ENCODE data around the gene NUDT14.

Gene NUDT14

DNA sequence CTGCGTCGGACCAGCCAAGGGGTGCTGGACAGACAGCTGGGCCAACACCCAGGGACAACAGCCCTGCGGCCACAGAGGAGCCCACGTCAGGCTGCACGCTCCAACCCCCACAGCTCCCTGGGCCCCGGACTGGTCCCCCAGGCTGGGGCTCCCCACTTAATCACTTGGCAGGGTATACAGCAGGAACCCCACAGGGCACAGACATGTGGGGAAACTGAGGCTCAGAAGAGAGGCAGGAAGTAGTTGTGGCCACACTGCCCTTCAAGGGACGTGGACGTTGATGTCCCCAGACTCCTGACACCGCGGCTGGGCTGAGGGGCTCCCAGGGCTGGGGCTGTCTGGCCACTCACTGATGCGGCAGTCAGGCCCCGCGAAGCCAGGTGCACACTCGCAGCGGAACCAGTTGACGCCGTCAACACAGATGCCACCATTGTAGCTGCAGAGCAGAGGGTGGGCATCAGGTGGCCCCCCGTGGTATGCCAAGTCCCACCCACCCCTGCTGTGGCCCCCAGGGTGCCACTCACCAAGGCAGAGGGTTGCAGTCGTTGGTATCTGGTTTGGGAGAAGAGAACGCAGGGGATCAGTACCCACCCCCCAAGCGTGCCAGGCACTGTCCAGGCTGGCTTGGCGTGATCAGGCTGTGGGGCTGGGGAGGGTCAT lies 34.0 kb downstream of the NUDT14 start:
- no peak for DNase-seq (ENCODE audit: low read depth in 3 of 3)

DNA sequence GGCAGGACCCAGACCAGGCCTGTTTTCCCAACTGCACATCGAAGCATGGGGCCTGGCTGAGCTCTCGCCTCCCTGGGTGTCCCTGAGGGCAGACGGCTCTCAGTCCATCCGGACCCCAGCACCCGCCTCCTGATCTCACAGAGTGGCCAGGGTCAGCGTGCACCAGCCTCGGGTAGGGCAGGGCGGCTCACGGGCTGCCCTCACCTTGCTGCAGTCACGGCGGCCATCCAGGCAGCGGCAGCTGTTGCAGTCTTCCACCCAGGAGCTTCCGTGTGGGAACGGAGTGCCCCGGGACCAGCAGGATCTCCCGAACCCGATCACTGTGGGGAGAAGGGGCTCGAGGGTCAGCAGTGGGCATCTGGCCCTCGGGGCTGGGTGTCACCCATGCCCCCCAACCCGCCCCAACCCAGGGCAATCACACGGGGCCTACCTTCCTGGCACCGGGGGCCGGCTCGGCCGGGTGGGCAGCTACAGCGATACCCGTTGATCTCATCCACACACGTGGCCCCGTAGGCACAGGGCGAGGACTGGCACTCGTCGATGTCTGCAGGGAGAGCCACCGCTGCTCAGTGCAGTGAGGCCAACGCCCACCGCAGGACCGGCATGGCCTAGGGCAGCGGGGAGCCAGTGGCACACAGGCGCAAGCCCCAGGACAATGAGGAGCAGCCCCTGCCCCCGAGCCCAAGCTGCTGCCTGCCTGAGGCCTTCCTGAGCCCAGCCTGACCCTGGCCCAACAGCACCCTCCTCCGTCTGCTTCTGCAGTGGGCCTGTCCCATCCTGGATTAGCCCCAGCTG lies 34.7 kb downstream of the NUDT14 start:
- DNase-seq (ENCODE audit: low read depth in 3 of 3), result no peak

DNA sequence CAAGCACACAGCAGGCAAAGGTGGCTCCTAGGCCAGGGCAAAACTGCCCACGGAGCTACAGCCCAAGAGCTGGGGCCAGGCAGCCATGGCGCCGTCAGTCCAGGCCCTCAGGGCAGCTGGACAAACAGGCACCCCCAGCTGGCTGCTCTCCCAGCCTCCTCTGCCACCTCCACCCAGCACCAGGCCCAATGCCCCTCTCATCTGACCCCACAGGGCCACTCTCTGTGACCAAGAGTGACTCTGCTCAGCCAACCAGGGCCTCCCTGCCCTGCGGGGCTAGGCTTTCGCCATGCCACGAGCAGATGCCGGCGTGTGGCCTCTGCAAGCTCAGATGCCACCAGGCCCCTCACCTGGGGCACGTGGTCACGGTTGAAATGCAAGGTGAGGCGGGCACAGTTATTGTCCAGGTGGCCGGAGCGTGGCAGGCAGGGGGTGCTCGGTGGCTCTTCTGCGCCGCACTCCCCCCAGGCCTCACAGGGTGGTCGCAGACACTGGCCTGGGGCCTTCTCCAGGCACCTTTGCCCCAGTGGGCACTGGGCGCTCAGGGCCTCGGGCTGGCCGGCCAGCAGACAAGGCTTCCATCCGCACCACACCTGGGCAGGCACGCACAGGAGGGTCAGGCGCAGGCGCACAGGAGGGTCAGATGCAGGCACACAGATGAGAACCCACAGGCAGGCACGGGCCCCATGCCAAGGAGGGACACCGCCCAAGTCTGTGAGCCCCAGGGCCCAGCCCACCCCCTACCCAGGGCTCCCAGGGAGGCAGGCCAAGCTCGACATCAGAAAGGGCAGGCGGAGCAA lies 35.5 kb downstream of the NUDT14 start:
- DNase-seq (ENCODE audit: low read depth in 3 of 3), result no peak

DNA sequence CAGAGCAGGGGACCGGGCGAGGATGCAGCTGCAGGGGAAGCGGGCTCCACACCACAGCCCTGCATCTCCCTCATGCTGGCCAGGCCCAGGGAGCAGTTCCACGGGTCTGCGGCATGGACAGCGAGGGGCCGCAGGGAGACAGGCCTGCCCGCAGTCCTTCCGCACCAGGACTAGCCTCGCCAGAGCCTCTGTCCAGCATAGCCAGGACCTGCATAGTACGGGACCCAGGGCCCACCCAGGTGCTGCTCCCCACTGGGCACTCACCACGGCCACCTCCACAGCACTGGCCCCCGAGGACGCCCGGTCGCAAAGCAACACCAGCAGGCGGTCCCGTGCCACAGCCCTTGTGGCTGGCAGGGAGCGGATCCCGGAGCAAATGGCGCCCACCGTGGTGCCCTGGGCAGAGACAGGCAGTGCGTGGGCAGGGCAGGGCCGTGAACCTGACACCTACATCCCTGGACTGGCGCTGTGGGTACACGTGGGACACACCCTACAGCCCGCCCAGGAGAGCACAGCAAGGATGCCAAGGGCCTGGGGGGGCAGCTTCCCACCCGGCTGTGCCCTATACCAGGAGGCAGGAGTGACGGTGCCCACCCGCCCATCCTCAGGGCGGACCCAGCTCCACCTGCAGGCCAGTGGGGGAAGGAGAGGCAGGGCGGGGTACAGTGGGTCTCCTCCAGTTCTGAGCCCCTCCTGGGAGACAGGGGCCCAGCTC lies 36.3 kb downstream of the NUDT14 start:
- DNase-seq (ENCODE audit: low read depth in 3 of 3), result no peak

DNA sequence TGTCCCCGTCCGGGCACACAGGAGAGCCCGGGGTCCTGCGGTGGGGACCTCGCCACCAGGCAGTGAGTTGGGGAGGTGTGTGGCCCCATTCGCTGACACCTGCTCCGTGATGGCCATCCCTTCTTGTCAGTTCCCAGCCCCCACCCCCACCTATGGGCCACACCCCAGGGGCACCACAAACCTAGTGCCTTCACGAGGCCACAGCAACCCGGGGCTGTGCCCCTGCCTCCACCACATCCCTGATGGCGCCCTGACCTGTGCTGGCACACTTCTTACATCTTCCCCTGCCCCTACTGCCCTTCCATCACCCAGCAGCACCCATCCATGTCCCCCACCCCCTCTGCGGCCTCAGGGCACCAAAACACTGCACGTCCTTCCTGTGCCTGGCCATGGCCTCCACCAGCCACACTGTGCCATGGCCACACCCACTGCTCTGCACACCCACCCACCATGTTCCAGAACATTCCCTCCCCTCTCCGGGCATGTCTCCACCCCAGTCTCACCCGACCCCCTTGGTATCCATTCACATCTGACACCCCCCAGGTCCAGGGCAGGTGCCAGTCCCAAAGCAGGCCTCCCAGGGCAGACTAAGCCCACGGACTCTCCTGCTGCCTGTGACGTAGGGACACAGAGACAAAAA lies 37.0 kb downstream of the NUDT14 start:
- no peak for DNase-seq (ENCODE audit: low read depth in 3 of 3)

DNA sequence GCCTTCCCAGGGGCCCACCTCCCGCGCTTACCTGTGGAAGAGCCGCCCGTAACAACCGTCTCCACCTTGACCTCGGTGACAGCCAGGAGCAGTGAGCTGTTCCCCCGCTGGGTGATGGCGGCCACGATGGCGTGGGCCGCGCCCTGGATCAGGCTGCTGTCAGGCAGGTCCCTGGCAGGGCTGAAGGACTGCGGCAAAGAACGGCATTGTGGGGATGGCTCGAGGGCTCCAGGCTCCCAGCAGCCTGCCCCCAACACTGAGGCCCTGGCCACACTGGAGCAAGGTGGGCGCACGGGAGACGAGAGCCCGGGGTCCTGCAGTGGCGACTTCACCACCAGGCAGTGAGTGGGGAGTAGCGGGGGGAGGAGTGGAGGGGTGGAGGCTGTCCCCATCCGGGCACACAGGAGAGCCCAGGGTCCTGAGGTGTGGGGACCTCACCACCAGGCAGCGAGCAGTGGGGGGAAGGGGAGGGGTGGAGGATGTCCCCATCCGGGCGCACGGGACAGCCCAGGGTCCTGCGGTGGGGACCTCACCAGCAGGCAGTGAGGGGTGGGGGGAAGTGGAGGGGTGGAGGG lies 37.6 kb downstream of the NUDT14 start:
- DNase-seq (ENCODE audit: low read depth in 3 of 3), result no peak

DNA sequence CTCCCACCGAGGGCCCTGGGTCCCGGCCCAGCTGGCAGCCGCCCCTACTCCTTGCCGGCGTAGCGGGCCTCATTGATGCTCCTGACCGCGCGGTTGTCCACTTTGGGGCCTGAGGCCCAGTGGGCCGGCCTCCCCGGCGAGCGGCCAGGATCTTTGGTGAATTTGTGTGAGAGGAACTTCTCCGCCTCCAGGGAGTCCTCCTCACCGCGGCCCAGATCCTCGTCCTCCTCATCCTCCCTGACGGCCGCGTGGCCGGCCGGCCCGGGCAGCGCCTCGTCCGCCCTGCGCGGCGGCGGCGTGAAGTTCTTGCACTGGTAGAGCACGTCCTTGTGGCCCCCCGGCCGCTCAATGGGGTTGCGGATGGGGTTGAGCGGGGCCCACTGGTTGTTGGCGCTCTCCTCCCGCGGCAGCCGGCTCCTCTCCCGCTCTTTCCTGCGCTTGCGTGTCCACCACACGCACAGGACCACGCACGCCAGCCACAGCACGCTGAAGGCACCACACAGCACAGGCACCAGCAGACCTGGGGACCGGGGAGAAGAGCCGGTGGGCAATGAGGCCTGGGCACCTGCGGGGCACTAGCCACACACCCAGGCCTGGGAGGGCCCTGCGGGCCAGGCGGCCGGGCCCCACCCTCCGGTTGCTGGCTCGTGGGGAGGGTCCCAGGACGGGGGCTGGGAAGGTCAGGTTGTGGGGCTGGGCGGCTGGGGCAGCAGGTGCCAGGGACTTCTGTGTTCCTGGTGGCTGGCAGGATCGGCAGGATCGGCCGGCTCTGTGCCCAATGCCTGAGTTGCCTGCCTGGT lies 38.3 kb downstream of the NUDT14 start:
- DNase-seq (ENCODE audit: low read depth in 3 of 3), result no peak

DNA sequence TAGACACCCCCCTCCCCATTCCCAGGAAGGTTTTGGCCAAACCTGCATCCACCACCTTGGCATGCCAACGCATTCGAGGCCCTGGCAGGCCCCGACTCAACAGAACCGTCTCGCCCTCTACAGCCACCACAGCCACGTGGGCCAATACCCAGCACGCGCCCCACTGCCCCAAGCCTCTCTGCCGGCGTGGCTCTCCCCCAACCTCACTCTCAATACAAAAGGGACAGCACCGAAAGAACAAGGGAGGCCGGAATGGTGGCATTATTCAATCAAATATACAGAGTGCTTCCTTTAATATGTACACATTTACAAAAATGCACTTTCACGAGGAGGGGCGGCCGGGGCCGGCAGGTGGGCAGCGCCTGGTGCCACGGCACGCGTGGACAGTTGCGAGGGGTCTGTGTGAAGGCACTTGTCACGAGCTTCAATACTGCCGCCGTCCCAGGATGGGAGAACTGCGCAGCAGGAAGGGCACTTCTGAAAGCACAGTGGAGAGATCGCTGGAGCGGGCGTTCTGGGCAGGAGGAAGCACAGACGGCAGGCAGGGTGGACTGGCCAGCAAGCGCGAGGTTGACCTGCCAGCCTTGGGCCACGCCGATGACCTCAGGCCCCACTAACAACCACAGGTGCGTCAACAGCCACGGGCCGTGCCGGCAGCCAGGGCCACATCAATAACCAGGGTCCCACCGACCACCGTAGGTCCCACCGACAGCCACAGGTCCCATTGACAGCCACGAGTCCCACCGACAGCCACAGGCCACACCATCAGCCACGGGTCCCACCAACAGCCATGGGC lies 39.4 kb downstream of the NUDT14 start:
- no peak for DNase-seq (ENCODE audit: low read depth in 3 of 3)

DNA sequence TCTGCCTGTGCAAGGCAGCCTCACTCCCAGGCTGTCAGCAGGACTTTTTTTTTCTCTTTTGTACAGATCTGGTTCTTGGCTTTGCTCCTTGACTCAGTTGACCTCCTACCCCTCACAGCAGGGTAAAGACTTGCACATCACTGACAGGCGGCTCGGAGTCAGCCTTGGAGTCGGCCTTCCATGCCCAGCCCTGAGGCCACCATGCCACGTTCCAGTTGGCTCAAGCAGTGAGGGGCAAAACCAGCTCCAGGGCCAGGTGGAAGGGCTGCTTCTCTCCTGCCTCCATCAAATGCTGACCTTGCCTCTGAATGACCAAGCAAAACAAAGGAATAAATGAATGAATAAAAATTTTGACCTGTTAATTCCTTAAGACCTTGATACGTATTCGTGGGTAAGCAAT lies 40.1 kb downstream of the NUDT14 start:
- DNase-seq (ENCODE audit: low read depth in 3 of 3), result no peak

DNA sequence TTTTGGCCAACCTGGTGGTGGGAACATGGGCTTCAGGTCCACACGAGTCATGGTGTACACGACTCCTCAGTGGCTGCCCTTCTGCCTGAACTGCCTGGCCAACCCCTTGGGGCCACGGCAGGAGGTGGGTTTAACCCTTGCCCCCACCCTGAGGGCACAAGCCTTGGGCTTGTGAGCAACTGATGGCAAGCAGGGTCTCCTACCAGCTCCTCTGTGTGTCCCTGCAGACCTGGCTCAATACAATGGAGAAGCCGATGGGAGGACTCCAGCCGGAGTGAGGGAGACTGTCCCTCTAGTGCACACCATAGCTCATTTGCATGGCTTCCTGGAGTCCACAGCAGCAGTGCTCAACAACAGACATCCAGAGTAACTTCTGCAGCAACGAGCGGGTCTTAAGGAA lies 40.5 kb downstream of the NUDT14 start:
- no peak for DNase-seq (ENCODE audit: low read depth in 3 of 3)

DNA sequence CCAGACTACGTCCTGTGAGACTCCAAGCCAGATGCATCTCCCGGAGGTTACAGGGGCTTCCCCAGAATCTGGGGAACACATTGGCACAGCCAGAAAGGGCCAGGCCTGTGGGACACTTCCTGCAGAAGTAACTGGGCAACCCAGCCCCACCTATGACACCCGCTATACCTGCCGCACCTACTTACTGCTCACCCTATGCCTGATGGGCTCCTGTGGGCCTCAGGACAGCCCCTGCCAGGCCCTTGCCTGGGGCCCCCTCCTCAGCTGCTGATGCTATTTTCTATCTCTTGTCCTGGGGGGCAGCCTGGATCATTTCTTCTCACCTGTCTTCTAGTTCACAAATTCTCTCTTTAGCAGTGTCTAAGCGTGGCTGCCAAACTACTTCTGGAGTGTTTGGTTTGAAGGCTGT lies 41.3 kb downstream of the NUDT14 start:
- no peak for DNase-seq (ENCODE audit: low read depth in 3 of 3)

DNA sequence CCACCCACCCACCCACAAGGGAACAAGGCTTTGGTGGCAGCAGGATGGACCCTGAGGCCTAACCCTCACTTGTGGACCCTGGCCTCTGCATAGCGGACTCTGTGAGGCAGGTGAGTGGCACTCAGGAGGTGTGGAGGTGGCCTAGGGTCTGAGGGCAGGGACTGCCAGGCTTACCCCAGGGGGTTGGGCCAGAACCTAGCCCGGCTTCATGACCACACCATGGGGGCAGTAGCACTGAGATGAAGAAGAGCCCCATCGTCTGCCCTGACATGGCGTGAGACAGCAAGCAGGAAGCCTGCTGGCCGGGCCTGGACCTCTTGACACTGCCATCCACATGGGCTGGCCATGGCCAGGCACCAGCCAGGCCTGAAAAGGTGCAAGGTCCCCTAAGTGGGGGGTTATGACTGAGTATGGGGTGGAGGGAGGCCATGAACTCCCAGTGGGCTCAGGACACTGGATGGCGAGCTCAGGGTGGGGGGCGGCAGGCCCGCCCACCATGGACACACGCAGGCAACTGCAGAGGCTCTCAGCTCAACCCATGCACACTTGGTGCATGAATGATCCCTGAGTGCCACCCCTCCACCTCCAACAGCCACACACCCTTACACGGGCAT lies 41.8 kb downstream of the NUDT14 start:
- no peak for DNase-seq (ENCODE audit: low read depth in 3 of 3)

DNA sequence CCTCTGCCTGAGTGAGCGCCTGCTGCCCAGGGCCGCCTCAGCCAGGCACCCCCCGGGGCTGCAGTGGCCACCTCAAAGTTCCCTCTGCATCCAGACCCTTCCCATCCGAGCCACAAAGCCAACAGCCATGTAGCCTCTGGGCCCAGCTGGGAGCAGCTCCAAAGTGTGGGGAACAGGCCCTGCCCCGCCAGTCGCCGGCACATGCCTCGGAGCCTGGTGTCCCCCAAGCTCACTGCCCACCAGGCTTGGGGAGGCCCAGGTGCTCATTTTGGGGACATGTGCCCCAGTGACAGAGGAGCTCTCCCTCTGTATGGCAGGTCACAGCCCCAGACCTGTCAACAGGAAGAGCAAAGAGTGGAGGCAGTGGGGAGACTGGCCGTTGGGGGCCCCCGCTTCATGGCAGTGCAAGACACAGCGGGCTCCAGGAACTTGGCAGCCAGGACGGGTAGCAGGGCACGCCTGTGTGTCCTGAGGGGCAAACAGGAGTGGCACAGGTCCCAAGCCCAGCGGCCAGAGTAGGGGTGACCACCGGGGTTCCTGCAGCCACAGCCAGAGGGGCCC lies 42.5 kb downstream of the NUDT14 start:
- DNase-seq (ENCODE audit: low read depth in 3 of 3), result no peak

DNA sequence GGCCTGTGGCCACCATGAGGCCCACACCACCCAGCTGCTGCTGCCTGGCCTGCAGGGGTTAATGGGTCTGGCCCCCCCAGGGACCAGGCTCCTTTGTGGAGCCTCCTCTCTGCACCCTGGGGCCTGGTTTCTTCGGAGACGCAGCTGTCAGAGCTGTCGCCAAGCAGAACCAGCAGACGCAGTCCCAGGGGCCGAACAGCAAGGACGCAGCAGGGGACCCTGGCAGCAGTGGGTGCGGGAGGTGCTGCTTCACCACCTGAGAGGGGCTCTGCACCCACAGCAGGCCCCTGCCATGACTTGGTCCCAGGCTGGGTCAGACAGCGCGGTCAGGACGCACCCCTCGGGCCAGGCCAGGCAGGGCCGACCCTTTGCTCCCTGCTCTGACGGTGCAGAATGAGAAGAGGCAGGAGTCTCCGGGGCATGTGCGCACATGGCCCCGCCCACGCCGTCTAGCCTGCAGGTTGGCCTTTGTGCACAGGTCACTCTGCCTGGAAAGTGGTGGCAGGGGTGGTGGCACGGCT lies 43.0 kb downstream of the NUDT14 start:
- no peak for DNase-seq (ENCODE audit: low read depth in 3 of 3)

DNA sequence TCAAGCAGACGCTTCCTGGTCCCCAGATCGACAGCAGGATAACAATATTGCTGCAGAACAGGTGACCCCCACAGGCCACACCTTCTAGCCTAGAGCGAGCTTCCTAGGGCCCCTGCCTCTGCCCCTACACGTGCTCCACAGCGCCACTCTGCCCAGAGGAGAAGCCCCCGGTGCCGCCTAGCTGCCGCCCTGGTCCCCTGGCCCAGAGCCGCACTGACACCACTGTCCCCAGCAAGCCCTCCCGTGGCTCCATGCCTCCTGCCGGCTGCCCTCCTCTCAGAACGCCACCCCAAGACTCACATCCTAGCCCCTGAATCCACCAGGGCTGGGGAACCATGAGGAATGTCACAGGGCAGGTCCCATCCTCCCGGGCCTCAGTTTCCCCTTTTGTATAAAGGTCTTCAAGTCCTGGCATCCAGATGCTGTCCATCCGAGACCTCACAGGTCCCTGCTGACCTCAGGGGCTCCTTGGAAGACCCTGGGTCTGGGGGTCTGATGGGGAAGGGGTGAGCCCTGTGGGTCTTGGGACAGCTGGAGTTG lies 43.6 kb downstream of the NUDT14 start:
- DNase-seq (ENCODE audit: low read depth in 3 of 3), result no peak

DNA sequence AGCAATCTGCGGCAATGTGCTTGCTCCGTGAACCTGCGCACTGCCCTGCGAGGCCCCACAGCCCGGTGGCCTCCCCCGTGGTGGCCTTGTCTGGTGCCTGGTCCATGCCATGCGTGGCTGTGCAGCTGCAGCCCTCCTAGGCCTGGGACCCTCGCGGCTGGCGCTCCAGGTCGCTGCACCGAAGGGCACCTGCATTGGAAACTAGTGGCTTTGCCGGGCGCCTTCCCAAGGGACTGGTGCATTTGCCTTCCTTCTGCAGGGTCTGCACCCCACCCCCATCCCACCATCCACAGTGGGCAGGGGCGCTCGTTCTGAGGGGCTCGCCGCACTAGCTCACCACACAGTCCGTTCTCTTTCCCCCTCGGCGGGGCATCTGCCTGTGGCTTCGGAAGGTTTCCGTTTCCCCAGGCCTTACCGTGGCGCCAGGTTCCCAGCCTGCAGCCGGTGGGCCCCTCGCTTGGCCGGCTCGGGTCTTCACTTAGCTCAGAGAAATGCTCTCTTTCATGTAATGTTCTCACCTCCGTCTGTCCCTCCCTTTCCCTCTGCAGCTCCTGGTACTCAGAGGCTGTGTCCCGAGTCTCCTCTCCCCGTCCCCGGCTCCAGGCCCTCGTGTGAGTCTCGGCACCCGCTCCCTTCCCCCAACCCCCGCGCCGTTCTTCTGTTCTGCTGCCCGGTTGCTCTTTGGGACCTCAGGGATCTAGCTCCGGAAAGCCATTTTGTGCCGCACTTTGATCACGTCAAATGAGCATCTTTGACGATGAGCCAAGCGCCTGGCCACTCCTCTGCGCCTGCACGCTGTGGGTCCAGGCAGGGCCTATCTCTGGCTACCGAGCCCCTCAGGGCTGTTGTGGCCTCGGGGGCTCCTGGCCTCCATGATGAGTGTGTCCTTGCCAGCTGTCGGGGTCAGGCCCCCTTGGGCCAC lies 44.5 kb downstream of the NUDT14 start:
- DNase-seq (ENCODE audit: low read depth in 3 of 3), result no peak

Data from stimulated activated CD4-positive, alpha-beta T cell treated with anti-CD3 and anti-CD28 coated beads, TNF-alpha, amount 100 ng/mL, for 24 hours (primary cell).